Measurements from ENCODE around the gene ARMC7.

ARMC7 gene

GRCh38 chr17:75078284-75079022 is 31.3 kb upstream of the ARMC7 start:
- peak; percentile 56 to 78 for DNase-seq

- no peak for DNase-seq
These were observed 30.8 kb upstream of the ARMC7 start for GRCh38 chr17:75079023-75079373.

- no peak for DNase-seq
These were observed 27.9 kb upstream of the ARMC7 start for GRCh38 chr17:75081611-75082540.

GRCh38 chr17:75082683-75083082 is 27.1 kb upstream of the ARMC7 start:
- no peak for DNase-seq

GRCh38 chr17:75084039-75084660 is 25.6 kb upstream of the ARMC7 start:
- DNase-seq = no peak

- no peak for DNase-seq
These were observed 23.1 kb upstream of the ARMC7 start for GRCh38 chr17:75086496-75087181.

GRCh38 chr17:75087182-75087557 is 22.6 kb upstream of the ARMC7 start:
- DNase-seq = no peak

GRCh38 chr17:75087558-75088453 is 22.0 kb upstream of the ARMC7 start, which contains the start of gene SLC16A5:
Gene SLC16A5 (plus strand): TSS chr17:75087954. CDS start chr17:75093637, 5,683 bp downstream.
- DNase-seq = peak; percentile 88 to 94

GRCh38 chr17:75088465-75089417 is 21.0 kb upstream of the ARMC7 start:
- peak; percentile 69 for DNase-seq

- DNase-seq = no peak
These were observed 18.6 kb upstream of the ARMC7 start for GRCh38 chr17:75090871-75091854.

- no peak for DNase-seq
These were observed 17.9 kb upstream of the ARMC7 start for GRCh38 chr17:75091855-75092327.

- no peak for DNase-seq
These were observed 16.1 kb upstream of the ARMC7 start for GRCh38 chr17:75093548-75094158.

- DNase-seq = no peak
These were observed 14.8 kb upstream of the ARMC7 start for GRCh38 chr17:75094871-75095399.

GRCh38 chr17:75096082-75096625 is 13.6 kb upstream of the ARMC7 start:
- DNase-seq = peak; percentile 91 to 93

GRCh38 chr17:75097865-75098264 is 11.9 kb upstream of the ARMC7 start:
- DNase-seq = no peak

- no peak for DNase-seq
These were observed 10.9 kb upstream of the ARMC7 start for GRCh38 chr17:75098861-75099260.

- no peak for DNase-seq
These were observed 9.7 kb upstream of the ARMC7 start for GRCh38 chr17:75099881-75100595.
